Measurements from ENCODE around the gene TSPAN10.

The TSPAN10 gene

GRCh38 chr17:81686614-81687013 is 49.6 kb downstream of the TSPAN10 start:
- DNase-seq (ENCODE audit: low read depth in 2 of 2, low spot score in 1 of 2) = no peak

DNA sequence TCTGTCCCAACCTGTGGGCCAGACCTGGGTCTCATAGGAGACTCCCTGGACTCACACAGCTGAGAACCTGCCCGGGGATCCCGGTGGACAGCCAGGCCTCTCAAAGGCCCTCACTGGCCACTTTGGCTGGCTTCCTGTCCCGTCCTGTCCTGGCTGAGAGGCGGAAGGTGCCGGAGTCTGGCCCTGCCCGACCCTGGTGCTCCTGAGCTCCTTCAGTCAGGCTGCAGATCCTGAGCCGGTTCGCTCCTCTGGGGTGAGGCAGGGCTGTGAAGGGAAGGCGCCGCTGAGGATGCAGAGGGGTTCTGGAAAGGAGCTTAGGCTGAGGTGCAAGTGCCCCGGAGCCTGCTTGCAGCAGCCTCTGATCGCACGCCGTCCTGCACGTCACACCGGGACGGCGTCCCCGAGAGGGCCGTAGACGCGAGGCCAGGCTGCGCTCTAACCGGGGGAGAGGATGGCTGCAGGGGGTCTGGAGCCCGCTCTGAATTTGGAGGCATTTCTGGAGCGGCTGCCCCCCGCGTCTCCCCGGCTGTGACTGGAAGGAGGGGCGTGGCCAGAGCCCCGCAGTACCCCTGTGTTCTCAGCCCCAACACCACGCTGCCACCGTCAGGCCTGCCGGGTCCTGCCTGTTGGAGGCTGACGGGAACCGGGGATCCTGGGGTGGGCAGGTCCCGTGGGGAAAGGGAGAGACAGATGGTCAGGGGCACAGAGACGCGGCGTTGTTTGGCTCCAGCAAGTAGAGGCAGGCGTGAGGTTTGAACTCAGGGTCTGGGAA is 51.0 kb downstream of the TSPAN10 start:
- no peak for DNase-seq (ENCODE audit: low read depth in 2 of 2, low spot score in 1 of 2)

- DNase-seq (ENCODE audit: low read depth in 2 of 2, low spot score in 1 of 2) = no peak
Observed at GRCh38 chr17:81688616-81689015, 51.6 kb downstream of the TSPAN10 start.

- DNase-seq (ENCODE audit: low read depth in 2 of 2, low spot score in 1 of 2) = no peak
Observed at GRCh38 chr17:81690066-81690465, 53.1 kb downstream of the TSPAN10 start.

GRCh38 chr17:81690549-81690948 is 53.6 kb downstream of the TSPAN10 start:
- no peak for DNase-seq (ENCODE audit: low read depth in 2 of 2, low spot score in 1 of 2)

- no peak for DNase-seq (ENCODE audit: low read depth in 2 of 2, low spot score in 1 of 2)
Observed at GRCh38 chr17:81691196-81691595, 54.2 kb downstream of the TSPAN10 start.

- DNase-seq (ENCODE audit: low read depth in 2 of 2, low spot score in 1 of 2) = no peak
Observed at GRCh38 chr17:81691608-81692007, 54.6 kb downstream of the TSPAN10 start.

DNA sequence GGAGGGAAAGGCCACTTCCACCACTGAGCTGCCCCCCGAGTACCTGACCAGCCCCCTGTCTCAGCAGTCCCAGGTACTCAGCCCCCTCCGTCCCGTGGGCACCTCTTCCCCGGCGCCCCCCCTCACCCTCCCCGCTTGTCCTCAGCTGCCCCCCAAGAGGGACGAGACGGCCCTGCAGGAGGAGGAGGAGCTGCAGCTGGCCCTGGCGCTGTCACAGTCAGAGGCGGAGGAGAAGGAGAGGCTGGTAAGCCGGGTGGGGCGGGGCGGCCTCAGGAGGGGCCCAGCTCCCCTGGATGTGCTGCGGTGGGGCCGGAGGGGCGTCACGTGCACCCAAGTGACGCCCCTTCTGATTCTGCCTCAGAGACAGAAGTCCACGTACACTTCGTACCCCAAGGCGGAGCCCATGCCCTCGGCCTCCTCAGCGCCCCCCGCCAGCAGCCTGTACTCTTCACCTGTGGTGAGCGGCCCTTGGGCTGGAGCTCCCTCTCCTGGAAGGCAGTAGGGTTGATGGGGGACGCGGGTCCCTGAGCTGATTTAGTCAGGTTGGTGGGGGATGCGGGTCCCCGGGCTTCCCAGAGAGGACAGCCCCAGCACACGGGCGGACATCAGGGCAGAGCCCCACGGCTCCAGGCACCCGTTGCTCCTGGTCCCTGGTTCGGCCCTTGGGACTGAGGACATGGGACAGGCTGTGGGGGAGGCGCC is 56.7 kb downstream of the TSPAN10 start:
- no peak for DNase-seq (ENCODE audit: low read depth in 2 of 2, low spot score in 1 of 2)

DNA sequence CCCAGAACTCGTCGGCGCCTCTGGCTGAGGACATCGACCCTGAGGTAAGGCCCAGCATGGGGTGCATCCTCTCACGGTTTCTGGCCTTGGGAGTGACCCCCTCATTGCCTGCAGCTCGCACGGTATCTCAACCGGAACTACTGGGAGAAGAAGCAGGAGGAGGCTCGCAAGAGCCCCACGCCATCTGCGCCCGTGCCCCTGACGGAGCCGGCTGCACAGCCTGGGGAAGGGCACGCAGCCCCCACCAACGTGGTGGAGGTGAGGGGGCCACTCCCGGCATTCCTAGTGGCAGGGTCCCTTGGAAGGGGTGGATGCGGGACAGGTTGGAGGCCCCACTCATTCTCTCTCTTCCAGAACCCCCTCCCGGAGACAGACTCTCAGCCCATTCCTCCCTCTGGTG is 57.8 kb downstream of the TSPAN10 start:
- DNase-seq (ENCODE audit: low read depth in 2 of 2, low spot score in 1 of 2) = no peak

GRCh38 chr17:81695211-81695610 is 58.2 kb downstream of the TSPAN10 start:
- no peak for DNase-seq (ENCODE audit: low read depth in 2 of 2, low spot score in 1 of 2)

GRCh38 chr17:81695801-81696200 is 58.8 kb downstream of the TSPAN10 start:
- no peak for DNase-seq (ENCODE audit: low read depth in 2 of 2, low spot score in 1 of 2)

- no peak for DNase-seq (ENCODE audit: low read depth in 2 of 2, low spot score in 1 of 2)
Observed at GRCh38 chr17:81696218-81696941, 59.4 kb downstream of the TSPAN10 start.

- no peak for DNase-seq (ENCODE audit: low read depth in 2 of 2, low spot score in 1 of 2)
Observed at GRCh38 chr17:81697261-81698044, 60.5 kb downstream of the TSPAN10 start.
